Nephron (organoid): ENCODE measurements around the gene ELANE.

Experiments
- H3K27ac Mint-ChIP-seq, 3 experiments: 2 replicates each; pipeline ENCODE4 v1.8.0; 2020; ENCODE audit warnings: mixed read lengths in 3 of 3, mild to moderate bottlenecking in 2 of 3, moderate library complexity in 1 of 3
- H3K27me3 Mint-ChIP-seq: 2 replicates; pipeline ENCODE4 v1.8.0; 2021; ENCODE audit warnings: low read depth, mild to moderate bottlenecking, moderate library complexity, mixed read lengths
- H3K36me3 Mint-ChIP-seq: 2 replicates; pipeline ENCODE4 v1.8.0; 2020; ENCODE audit warnings: low read depth, mixed read lengths
- H3K4me1 Mint-ChIP-seq: 2 replicates; pipeline ENCODE4 v1.8.0; 2020; ENCODE audit warnings: mixed read lengths
- H3K4me3 Mint-ChIP-seq, 3 experiments: 2 replicates each; pipeline ENCODE4 v1.8.0; 2020; ENCODE audit warnings: mild to moderate bottlenecking in 3 of 3, mixed read lengths in 3 of 3, moderate library complexity in 2 of 3
- H3K9me3 Mint-ChIP-seq: 2 replicates; pipeline ENCODE4 v1.8.0; 2020; ENCODE audit warnings: mixed read lengths
- CTCF ChIP-seq, 3 experiments: fragments of 200-600 bp; sonication (generic); IDR thresholded peaks; one replicate each; pipeline ENCODE4 v1.5.0; 2021; ENCODE audit warnings: antibody characterized with exemption in 3 of 3; ENCODE audit not compliant: unreplicated experiment in 3 of 3

ELANE gene

GRCh38 chr19:870963-871401 lies 18.9 kb downstream of the ELANE start:
- no peak for TF ChIP-seq CTCF (IDR thresholded peaks at IDR 0.05; ENCODE audit: unreplicated experiment in 3 of 3)
- Mint-ChIP-seq H3K9me3 (no peaks in the 10 kb centered on the region), H3K4me3 (no peak overlapping the region), H3K27ac (no peak overlapping the region), H3K27me3 (no peaks in the 10 kb centered on the region), H3K4me1 (peaks cover 11% of the 10 kb centered on the region), H3K36me3 (peaks cover 28% of the 10 kb centered on the region)

GRCh38 chr19:871446-872265 lies 19.6 kb downstream of the ELANE start:
- Mint-ChIP-seq H3K27me3 (no peaks in the 10 kb centered on the region), H3K27ac (peak overlapping the region in 2 of 3 experiments; percentile 63 to 71), H3K4me3 (no peak overlapping the region), H3K4me1 (peaks cover 11% of the 10 kb centered on the region), H3K9me3 (no peaks in the 10 kb centered on the region), H3K36me3 (peaks cover 32% of the 10 kb centered on the region)
- no peak for TF ChIP-seq CTCF (IDR thresholded peaks at IDR 0.05; ENCODE audit: unreplicated experiment in 3 of 3)

- no peak for TF ChIP-seq CTCF (IDR thresholded peaks at IDR 0.05; ENCODE audit: unreplicated experiment in 3 of 3)
- Mint-ChIP-seq H3K9me3 (no peaks in the 10 kb centered on the region), H3K27me3 (no peaks in the 10 kb centered on the region), H3K36me3 (peaks cover 29% of the 10 kb centered on the region), H3K4me3 (no peak overlapping the region), H3K4me1 (peaks cover 8% of the 10 kb centered on the region), H3K27ac (no peak overlapping the region)
Measured at GRCh38 chr19:872266-872951, 20.3 kb downstream of the ELANE start.

- H3K4me3 Mint-ChIP-seq, result no peak overlapping the region
- H3K4me1 Mint-ChIP-seq, result peaks cover 5% of the 10 kb centered on the region
- peaks cover 25% of the 10 kb centered on the region for H3K36me3 Mint-ChIP-seq
- H3K9me3 Mint-ChIP-seq, result no peaks in the 10 kb centered on the region
- H3K27me3 Mint-ChIP-seq, result no peaks in the 10 kb centered on the region
- H3K27ac Mint-ChIP-seq, result no peak overlapping the region
- TF ChIP-seq CTCF (IDR thresholded peaks at IDR 0.05; ENCODE audit: unreplicated experiment in 3 of 3), result no peak
Measured at GRCh38 chr19:873084-873483, 21.0 kb downstream of the ELANE start.

GRCh38 chr19:873561-874041 lies 21.5 kb downstream of the ELANE start:
- Mint-ChIP-seq H3K27ac (no peak overlapping the region), H3K36me3 (peaks cover 25% of the 10 kb centered on the region), H3K4me3 (no peak overlapping the region), H3K9me3 (no peaks in the 10 kb centered on the region), H3K4me1 (peaks cover 5% of the 10 kb centered on the region), H3K27me3 (no peaks in the 10 kb centered on the region)
- TF ChIP-seq CTCF (IDR thresholded peaks at IDR 0.05; ENCODE audit: unreplicated experiment in 3 of 3), result no peak
